ENCODE measurements around the gene MUC13. TPM values are rescaled to one million over a fixed set of nuclear protein-coding genes. Genes with fewer than 3 reads are reported as not detected.

The MUC13 gene
- total and polyA plus RNA-seq, 9 of the 15 experiments (the other 6 are each of a cell fraction or from before 2014, with no cell fraction given) = 0.09 TPM; not detected in 8

DNA sequence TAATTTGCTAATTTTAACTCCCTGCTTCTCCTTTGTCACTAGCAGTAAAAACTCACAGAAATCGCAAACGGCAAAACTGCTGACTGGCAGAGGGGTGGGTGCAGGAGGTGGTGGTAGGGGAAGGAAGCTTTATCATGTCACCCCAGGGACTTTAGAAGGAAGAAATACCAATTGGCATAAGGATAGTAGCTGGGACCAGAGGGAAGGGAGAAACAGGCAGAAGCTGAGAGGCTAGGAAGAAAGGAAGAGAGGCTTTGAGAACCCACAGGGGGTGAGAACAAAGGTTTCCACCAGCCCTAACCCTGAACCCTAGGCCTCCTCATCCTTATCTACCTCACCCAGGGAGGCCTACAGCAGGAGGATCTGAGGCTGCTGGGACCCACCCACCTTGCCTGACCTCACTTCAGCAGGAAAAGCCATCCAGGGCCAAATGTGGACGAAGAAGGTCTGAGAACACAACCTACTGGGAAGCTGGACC lies 58.1 kb downstream of the MUC13 start (continued):
- TF ChIP-seq, protein P1, sequence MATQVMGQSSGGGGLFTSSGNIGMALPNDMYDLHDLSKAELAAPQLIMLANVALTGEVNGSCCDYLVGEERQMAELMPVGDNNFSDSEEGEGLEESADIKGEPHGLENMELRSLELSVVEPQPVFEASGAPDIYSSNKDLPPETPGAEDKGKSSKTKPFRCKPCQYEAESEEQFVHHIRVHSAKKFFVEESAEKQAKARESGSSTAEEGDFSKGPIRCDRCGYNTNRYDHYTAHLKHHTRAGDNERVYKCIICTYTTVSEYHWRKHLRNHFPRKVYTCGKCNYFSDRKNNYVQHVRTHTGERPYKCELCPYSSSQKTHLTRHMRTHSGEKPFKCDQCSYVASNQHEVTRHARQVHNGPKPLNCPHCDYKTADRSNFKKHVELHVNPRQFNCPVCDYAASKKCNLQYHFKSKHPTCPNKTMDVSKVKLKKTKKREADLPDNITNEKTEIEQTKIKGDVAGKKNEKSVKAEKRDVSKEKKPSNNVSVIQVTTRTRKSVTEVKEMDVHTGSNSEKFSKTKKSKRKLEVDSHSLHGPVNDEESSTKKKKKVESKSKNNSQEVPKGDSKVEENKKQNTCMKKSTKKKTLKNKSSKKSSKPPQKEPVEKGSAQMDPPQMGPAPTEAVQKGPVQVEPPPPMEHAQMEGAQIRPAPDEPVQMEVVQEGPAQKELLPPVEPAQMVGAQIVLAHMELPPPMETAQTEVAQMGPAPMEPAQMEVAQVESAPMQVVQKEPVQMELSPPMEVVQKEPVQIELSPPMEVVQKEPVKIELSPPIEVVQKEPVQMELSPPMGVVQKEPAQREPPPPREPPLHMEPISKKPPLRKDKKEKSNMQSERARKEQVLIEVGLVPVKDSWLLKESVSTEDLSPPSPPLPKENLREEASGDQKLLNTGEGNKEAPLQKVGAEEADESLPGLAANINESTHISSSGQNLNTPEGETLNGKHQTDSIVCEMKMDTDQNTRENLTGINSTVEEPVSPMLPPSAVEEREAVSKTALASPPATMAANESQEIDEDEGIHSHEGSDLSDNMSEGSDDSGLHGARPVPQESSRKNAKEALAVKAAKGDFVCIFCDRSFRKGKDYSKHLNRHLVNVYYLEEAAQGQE (IDR thresholded peaks at IDR 0.05; ENCODE audit: borderline replicate concordance) = no peak
- TF ChIP-seq, protein P1 (CRISPR knock-in tag; IDR thresholded peaks at IDR 0.05; ENCODE audit: low read depth) = no peak
- TF ChIP-seq, protein P2, sequence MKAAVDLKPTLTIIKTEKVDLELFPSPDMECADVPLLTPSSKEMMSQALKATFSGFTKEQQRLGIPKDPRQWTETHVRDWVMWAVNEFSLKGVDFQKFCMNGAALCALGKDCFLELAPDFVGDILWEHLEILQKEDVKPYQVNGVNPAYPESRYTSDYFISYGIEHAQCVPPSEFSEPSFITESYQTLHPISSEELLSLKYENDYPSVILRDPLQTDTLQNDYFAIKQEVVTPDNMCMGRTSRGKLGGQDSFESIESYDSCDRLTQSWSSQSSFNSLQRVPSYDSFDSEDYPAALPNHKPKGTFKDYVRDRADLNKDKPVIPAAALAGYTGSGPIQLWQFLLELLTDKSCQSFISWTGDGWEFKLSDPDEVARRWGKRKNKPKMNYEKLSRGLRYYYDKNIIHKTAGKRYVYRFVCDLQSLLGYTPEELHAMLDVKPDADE (conservative IDR thresholded peaks at IDR 0.05; ENCODE audit: control insufficient read depth, low read depth, low read length) = no peak
- no peak for TF ChIP-seq ZNF212 (CRISPR knock-in tag; IDR thresholded peaks at IDR 0.05)
- no peak for TF ChIP-seq ZNF764 (CRISPR knock-in tag; IDR thresholded peaks at IDR 0.05; ENCODE audit: low read depth)
- TF ChIP-seq ZNF408 (CRISPR knock-in tag; IDR thresholded peaks at IDR 0.05; ENCODE audit: low read depth) = no peak
- TF ChIP-seq PTRF (tag; IDR thresholded peaks at IDR 0.05) = no peak
- TF ChIP-seq ARID1B (IDR thresholded peaks at IDR 0.05) = peak; percentile 90
- no peak for TF ChIP-seq ZSCAN32 (CRISPR knock-in tag; IDR thresholded peaks at IDR 0.05)
- no peak for TF ChIP-seq NFXL1 (CRISPR knock-in tag; IDR thresholded peaks at IDR 0.05)
- no peak for TF ChIP-seq HSF4 (CRISPR knock-in tag; IDR thresholded peaks at IDR 0.05; ENCODE audit: borderline replicate concordance)
- no peak for TF ChIP-seq ETS2 (tag; IDR thresholded peaks at IDR 0.05; ENCODE audit: borderline replicate concordance, poor library complexity, severe bottlenecking)
- no peak for TF ChIP-seq KLF6 (CRISPR knock-in tag; IDR thresholded peaks at IDR 0.05; ENCODE audit: borderline replicate concordance)
- TF ChIP-seq ZNF124 (CRISPR knock-in tag; IDR thresholded peaks at IDR 0.05) = no peak
- 0 out of 2 replicates have a peak, but pooled peaks have one; percentile 35 for TF ChIP-seq SMAD4 (CRISPR knock-in tag; conservative IDR thresholded peaks at IDR 0.05)
- TF ChIP-seq MTA2 (IDR thresholded peaks at IDR 0.05; ENCODE audit: low read depth) = peak; percentile 69
- TF ChIP-seq GABPB1 (CRISPR knock-in tag; IDR thresholded peaks at IDR 0.05) = no peak
- no peak for TF ChIP-seq ZNF274 (IDR thresholded peaks at IDR 0.05; ENCODE audit: borderline replicate concordance, low read depth, low read length)
- 0 out of 2 replicates have a peak, but pooled peaks have one; percentile 32 for TF ChIP-seq HNRNPL (IDR thresholded peaks at IDR 0.05; ENCODE audit: low read depth, low read length)
- TF ChIP-seq, protein P3, sequence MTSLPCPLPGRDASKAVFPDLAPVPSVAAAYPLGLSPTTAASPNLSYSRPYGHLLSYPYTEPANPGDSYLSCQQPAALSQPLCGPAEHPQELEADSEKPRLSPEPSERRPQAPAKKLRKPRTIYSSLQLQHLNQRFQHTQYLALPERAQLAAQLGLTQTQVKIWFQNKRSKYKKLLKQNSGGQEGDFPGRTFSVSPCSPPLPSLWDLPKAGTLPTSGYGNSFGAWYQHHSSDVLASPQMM (CRISPR knock-in tag; IDR thresholded peaks at IDR 0.05) = no peak

Data from K562 (cell line).